Fibroblast of skin of scalp (primary cell): Measurements from ENCODE around the gene ERFE. TPM values are rescaled to one million over a fixed set of nuclear protein-coding genes. Genes with fewer than 3 reads are reported as not detected.
"Not testable (repeated sequence)": the region's sequence is repeated elsewhere in the genome, so short reads cannot be mapped to it uniquely, and the experiment has no call there.

Experiments used
- DNase-seq: peaks from one replicate; pipeline ENCODE4 v3.0.0-alpha.2; 2013
- polyA plus RNA-seq, 2 experiments: library from polyadenylated mRNA; unstranded; fragments of 120-200 nt; gene quantifications; one replicate each; pipeline ENCODE4 v1.2.1, GENCODE V29; 2013; ENCODE audit not compliant: insufficient read length in 2 of 2

The ERFE gene
- 13.4 TPM for polyA plus RNA-seq (2013, experiment 1 of 2; ENCODE audit: insufficient read length)
- 13.3 TPM for polyA plus RNA-seq (2013, experiment 2 of 2; ENCODE audit: insufficient read length)

GRCh38 chr2:238158509-238159070 is at the start of gene ERFE:
ERFE (plus strand) TSS chr2:238158970; CDS start chr2:238159008, 38 bp downstream.
- DNase-seq: peak; percentile 67

DNA sequence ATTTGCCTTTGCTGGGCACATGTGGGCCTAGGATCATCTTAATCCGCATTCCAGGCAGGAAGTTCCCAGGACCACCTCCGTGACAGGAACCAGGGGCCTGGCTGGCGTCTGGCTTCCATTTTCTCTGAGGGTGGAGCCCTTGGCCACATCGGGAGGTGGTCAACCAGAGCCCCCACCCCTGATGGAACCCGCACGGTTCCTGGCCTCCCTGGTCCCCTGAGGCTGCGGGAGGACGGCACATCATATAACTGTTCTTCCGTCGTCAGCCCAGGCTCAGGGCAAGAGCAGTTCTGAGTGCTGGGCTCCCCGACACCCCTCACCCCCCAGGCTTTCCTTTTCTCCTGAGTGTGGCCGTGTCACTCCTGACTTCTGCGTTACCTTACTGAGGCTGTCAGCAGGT is 45.2 kb upstream of the ERFE start:
- no peak for DNase-seq

DNA sequence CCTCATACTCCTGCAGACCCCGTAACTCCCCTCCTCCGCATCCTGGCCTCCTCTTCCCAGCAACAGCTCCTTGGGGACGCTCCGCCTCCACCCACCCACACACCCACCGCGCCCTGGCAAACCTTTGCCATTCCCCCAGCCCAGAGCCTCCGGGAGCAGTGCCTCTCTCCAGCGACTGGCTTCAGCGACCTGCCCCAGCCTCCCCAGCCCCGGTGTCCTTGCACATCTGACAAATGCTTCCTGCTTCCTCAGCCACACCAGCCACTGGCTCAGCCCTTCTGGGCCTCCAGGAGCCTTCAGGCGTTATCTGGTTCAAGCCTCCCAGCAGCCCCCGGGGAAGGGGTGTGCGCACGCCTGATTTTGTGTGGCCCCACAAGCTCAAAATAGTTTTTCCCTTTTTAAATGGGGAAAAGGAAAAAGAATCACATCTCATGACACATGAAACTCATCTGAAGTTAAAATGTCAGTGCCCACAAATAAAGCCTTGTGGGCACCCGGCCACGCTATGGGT is 44.4 kb upstream of the ERFE start:
- DNase-seq: no peak

GRCh38 chr2:238114851-238115660 is 43.7 kb upstream of the ERFE start:
- no peak for DNase-seq

DNA sequence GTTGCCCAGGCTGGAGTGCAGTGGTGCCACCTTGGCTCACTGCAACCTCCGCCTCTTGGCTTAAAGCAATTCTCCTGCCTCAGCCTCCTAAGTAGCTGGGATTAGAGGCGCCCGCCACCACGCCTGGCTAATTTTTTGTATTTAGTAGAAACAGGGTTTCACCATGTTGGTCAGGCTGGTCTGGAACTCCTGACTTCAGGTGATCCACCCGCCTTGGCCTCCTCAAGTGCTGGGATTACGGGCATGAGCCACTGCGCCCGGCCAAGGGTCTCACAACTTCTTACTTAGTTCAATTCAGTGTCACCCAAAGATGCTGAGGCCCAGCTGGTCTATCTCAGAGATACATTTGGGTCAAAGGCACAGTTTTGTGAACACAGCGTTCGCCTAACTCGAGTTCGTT is 43.1 kb upstream of the ERFE start:
- not testable (repeated sequence) for DNase-seq

DNA sequence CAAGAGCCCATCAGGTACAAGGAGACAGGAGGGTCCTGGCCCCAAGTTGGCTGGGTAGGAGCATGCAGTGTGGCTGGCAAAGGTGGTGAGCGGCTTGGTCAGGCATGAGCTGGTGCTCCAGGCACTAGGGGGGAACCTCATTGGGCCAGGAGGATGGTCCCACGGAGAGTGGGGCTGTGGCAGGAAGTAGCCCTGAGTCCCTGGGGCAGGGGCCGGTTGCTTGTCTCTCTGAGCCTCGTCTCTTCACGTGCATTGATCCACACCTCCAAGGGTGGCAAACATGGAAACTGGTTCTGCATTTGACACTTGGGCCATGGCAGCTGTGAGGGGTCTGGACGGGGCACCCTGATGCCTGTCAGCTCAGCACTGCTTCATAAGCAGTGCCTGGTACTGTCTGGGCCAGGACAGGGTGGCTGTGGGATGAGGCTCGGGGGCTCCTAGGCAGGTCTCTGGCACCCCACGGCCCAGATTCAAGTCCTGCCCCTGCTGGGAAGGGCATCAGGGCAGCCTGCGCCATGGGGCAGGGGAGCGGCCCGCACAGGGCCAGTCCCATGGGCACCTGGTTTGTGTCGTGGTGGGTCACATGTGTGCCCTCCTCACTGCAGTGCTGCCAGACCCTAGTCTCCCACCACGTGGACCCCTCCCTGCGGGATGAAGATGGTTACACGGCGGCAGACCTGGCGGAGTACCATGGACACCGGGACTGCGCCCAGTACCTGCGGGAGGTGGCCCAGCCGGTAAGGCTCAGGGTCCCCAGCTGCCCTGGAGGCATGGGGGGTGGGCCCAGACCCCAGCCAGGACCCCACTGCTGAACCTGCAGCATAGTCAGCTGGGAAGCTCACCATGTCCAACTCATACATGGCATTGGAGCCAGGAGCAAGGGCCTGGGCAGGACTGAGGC is 42.2 kb upstream of the ERFE start:
- DNase-seq: no peak

GRCh38 chr2:238117199-238118154 is 41.3 kb upstream of the ERFE start:
- peak; percentile 27 for DNase-seq

GRCh38 chr2:238119756-238120462 is 38.9 kb upstream of the ERFE start:
- no peak for DNase-seq

DNA sequence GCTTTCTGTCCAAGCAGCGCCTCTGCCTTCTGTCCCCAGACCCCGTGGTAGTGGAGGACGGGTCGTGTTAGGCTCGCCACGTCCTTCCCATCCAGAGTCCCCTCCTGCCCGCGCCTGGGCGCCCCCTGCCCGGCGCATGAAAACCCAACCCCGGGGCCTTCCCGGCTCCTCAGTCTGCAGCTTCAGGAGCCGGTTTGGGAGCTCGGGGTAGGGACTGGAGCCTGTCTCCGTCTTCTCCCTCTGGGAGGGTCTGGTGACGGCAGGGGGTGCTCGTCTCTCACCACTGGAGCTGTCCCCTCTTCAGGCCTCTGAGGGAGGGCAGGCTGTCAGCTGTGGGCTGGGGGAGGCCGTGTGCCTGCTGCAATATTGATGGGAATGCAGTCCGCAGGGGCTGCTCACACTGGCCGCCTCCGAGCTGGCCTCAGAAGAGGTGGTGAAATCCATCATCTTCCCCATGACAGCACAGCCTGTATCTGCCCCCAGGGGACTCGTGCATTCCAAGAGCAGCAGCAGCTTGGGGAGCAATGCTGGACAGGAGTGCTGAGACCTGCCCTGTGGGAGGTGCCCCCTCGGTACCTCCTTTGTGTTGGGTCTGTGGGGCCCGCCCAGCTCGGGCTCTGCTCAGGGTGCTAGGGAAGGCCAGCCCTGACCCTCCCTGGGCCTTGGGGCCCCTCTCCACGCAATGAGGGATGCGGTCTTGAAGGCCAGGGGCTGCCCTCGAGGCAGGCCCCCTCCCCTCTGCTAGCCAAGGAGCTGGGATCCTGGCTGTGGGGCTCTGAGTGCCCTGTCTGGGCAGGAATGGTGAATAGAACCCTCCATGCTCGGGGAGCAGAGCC is 38.1 kb upstream of the ERFE start:
- DNase-seq: peak; percentile 51

DNA sequence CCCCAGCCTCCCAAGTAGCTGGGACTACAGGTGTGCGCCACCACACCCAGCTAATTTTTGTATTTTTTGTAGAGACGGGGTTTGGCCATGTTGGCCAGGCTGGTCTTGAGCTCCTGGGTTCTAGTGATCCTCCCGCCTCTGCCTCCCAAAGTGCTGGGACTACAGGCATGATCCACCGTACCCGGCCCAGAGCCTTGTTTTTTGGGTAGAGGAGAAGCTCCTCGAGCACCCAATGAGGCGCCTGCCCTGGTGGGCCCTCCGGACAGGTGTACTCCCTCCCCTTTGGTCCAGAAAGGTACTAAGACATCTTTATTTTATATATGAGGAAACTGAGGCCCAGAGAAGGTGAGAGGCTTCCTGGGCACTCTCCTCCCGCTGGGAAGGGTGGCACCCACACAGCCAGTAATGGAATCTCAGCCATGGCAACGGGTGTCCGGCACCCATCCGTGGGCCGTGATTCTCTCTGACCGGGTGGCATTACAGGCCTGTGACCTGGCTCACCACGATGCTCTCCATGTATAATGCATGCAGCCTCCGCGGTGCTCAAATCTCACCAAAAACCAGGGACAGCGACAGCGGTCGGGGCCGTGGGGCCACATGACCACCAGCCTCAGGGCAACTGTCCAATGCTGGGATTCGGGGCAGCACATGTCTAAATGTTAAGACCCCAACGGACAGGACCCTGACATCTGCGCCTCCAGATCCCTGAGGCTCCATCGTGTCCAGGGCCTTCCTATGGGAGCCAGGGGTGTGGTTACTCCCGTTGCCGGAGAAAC is 37.1 kb upstream of the ERFE start:
- no peak for DNase-seq

- DNase-seq: no peak
These were observed 36.2 kb upstream of the ERFE start for GRCh38 chr2:238122287-238123217.

GRCh38 chr2:238123218-238123971 is 35.4 kb upstream of the ERFE start:
- DNase-seq: no peak

DNA sequence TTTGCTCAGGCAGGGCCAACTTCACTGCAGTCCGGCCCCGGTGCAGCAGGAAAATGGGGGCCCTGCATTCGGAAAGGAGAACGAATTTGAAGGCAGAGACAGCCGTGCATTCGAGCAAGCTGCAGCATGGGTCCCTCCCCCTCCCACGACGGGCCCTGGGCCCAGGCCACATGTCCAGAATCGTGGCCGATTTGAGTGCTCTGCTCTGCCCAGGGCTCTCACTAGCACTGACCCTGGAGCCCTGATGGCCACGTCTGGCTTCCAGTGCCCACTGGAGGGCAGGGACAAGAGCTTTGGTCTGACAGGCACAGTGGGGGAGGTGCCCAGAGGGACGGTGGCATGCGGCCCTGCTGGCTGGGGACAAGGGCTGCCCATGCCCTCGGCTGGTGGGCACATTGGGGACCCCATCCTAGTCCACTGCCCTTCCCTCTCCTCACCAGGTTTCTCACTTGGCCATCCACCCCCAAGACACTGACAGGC is 34.7 kb upstream of the ERFE start:
- no peak for DNase-seq

DNA sequence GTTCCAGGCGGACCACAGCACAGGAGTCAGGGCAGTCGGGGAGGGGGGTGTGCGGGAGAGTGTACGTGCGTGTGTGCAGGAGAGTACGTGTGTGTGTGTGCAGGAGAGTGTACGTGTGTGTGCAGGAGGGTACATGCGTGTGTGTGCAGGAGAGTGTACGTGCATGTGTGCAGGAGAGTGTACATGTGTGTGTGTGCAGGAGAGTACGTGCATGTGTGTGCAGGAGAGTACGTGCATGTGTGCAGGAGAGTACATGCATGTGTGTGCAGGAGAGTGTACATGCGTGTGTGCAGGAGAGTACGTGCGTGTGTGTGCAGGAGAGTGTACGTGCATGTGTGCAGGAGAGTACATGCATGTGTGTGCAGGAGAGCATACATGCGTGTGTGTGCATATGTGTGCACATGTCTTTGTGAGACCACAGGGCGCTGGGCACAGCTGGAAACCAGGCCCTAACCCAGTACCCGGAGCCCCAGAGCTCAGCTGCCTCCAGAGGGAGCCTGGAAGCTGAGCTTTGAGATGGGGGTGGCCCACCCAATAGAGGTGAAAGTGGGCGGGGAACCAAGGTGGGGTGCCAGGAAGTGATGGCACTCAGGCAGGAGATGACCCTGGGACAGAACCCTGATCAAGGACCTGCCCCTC is 34.2 kb upstream of the ERFE start:
- no peak for DNase-seq

DNA sequence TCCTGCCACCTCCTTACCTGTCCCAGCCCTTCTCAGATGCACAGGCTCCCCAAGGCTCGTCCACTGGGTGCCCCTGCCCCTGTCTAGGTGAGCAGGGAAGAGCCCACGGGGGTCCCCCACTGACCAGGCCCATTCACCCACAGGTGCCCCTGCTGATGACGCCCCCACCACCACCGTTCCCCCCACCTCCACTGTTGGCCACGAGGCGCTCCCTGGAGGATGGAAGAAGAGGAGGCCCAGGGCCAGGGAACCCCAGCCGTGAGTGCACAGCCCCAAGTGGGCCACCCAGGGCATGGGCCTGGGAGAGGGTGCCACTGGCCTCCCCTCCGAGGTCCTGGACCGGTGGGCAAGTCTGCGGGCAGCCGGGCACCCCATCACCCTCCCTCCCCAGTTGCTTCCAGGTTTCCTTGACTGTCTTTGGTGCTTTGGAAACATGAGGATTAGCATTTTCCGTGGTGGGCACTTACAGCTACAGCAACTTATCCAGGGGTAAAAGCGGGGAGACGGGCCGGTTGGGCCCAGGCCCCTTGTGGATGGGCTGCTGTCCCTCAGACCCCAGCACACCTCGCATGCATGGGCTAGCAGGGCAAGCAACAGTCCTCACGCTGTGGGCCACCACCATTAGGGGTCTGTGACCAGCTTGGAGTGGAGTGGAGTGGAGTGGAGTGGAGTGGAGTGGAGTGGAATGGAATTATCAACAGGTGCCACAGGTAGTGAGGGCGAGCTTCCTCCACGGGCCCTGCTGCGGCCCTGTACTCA is 33.5 kb upstream of the ERFE start:
- DNase-seq: no peak

DNA sequence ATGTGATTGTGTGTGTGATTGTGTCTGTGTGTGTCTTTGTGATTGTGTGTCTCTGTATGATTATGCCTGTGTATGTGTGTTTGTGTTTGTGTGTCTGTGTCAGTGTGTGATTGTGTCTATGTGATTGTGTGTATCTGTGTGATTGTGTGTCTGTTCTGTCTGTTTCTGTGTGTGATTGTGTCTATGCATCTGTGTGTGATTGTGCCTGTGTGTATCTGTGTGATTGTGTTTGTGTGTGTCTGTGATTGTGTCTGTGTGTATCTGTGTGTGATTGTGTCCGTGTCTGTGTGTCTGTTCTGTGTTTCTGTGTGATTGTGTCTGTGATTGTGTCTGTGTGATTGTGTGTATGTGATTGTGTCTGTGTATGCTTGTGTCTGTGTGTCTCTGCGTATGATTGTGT is 32.4 kb upstream of the ERFE start:
- DNase-seq: no peak
